Hepatocyte (in vitro differentiated cells): ENCODE data around the gene ZNF146. TPM values are rescaled to one million over a fixed set of nuclear protein-coding genes. Genes with fewer than 3 reads are reported as not detected.

Experiments used
- DNase-seq: peaks from one replicate; pipeline ENCODE4 v3.0.0-alpha.2; 2016; ENCODE audit warnings: low spot score
- H2AFZ ChIP-seq: fragments of 200-600 bp; sonication (generic); 2 replicates; pipeline ENCODE4 v1.6.0; 2016; ENCODE audit warnings: antibody characterized with exemption, mild to moderate bottlenecking
- H3K27ac ChIP-seq: fragments of 200-600 bp; sonication (generic); 2 replicates; pipeline ENCODE4 v1.5.1; 2016; ENCODE audit warnings: mild to moderate bottlenecking
- H3K27me3 ChIP-seq: fragments of 200-600 bp; sonication (generic); 2 replicates; pipeline ENCODE4 v1.6.1; 2016
- H3K36me3 ChIP-seq: fragments of 200-600 bp; sonication (generic); replicated peaks from 2 replicates; pipeline ENCODE4 v1.5.1; 2016; ENCODE audit warnings: low read depth; ENCODE audit not compliant: insufficient read depth
- H3K4me1 ChIP-seq: fragments of 200-600 bp; sonication (generic); 2 replicates; pipeline ENCODE4 v1.5.1; 2016; ENCODE audit warnings: mild to moderate bottlenecking, moderate library complexity; ENCODE audit not compliant: insufficient read depth
- H3K4me2 ChIP-seq: fragments of 200-600 bp; sonication (generic); 2 replicates; pipeline ENCODE4 v1.6.0; 2016
- H3K4me3 ChIP-seq: fragments of 200-600 bp; sonication (generic); 2 replicates; pipeline ENCODE4 v1.5.1; 2016; ENCODE audit warnings: mild to moderate bottlenecking
- H3K79me2 ChIP-seq: fragments of 200-600 bp; sonication (generic); 2 replicates; pipeline ENCODE4 v1.6.0; 2017; ENCODE audit warnings: mild to moderate bottlenecking
- H3K9me2 ChIP-seq: fragments of 200-600 bp; sonication (generic); replicated peaks from 2 replicates; pipeline ENCODE4 v1.6.0; 2017; ENCODE audit warnings: mild to moderate bottlenecking; ENCODE audit not compliant: insufficient read depth
- H3K9me3 ChIP-seq: fragments of 200-600 bp; sonication (generic); 2 replicates; pipeline ENCODE4 v1.5.1; 2016; ENCODE audit warnings: low read depth, mild to moderate bottlenecking
- H4K20me1 ChIP-seq: fragments of 200-600 bp; sonication (generic); 2 replicates; pipeline ENCODE4 v1.6.0; 2016; ENCODE audit warnings: mild to moderate bottlenecking; ENCODE audit not compliant: insufficient read depth, poor library complexity, severe bottlenecking
- EZH2 ChIP-seq: fragments of 200-600 bp; sonication (generic); IDR thresholded peaks from 2 replicates; pipeline ENCODE4 v1.6.1; 2016; ENCODE audit warnings: antibody characterized with exemption, mild to moderate bottlenecking, borderline replicate concordance
- EZH2phosphoT487 ChIP-seq: fragments of 200-600 bp; sonication (generic); IDR thresholded peaks from one replicate; pipeline ENCODE4 v1.6.1; 2018; ENCODE audit warnings: antibody characterized with exemption, mild to moderate bottlenecking, low read depth, moderate library complexity; ENCODE audit not compliant: unreplicated experiment, severe bottlenecking
- WGBS: methylation state at CpG from one replicate; pipeline ENCODE4 v1.1.6; 2016; ENCODE audit warnings: low lambda C conversion rate; ENCODE audit errors: missing lambda C conversion rate; 5-methylcytosine and 5-hydroxymethylcytosine counted together
- polyA plus RNA-seq: library from polyadenylated mRNA; unstranded; fragments of >200 nt; fragmentation: Nextera tagmentation; extraction: Ambion mirVana; gene quantifications from 2 replicates; pipeline ENCODE4 v1.2.1, GENCODE V29; 2016
- total RNA-seq: library from RNA; depleted of rRNA; stranded (reverse); fragments of >200 nt; gene quantifications from 2 replicates; pipeline ENCODE4 v1.2.3, GENCODE V29; 2014
- TF ChIP-seq, protein P1 (sequence below): fragments of 200-600 bp; sonication (generic); IDR thresholded peaks from 2 replicates; pipeline ENCODE4 v1.5.1; 2016; ENCODE audit warnings: antibody characterized with exemption, mild to moderate bottlenecking; ENCODE audit not compliant: poor library complexity

The ZNF146 gene
- total and polyA plus RNA-seq, 2 experiments from 2014 or later, result 46.4 to 106 TPM

DNA sequence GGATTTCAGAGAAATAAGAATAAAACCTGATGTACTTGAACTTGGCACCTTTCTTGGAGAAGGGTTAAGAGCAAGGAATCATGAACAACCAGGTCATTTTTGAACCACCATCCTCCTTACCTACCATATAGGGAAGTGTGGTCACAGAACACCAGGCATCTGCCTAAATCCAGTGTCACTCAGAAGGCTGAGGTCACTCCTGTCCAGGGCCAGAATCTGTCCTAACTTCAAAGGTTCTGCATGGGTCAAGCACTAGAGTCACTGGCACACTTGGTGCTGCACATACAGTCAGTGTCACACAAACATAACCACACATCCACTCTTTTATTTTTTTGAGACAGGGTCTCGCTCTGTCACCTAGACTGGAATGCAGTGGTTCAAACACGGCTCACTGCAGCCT, 2.0 kb upstream of the ZNF146 start:
- peaks cover 36% of the 10 kb centered on the region for H3K79me2 ChIP-seq
- H3K27me3 ChIP-seq, result no peaks in the 10 kb centered on the region
- no peaks in the 10 kb centered on the region for H3K9me2 ChIP-seq
- no peak overlapping the region for H3K4me3 ChIP-seq
- TF ChIP-seq, protein P1, sequence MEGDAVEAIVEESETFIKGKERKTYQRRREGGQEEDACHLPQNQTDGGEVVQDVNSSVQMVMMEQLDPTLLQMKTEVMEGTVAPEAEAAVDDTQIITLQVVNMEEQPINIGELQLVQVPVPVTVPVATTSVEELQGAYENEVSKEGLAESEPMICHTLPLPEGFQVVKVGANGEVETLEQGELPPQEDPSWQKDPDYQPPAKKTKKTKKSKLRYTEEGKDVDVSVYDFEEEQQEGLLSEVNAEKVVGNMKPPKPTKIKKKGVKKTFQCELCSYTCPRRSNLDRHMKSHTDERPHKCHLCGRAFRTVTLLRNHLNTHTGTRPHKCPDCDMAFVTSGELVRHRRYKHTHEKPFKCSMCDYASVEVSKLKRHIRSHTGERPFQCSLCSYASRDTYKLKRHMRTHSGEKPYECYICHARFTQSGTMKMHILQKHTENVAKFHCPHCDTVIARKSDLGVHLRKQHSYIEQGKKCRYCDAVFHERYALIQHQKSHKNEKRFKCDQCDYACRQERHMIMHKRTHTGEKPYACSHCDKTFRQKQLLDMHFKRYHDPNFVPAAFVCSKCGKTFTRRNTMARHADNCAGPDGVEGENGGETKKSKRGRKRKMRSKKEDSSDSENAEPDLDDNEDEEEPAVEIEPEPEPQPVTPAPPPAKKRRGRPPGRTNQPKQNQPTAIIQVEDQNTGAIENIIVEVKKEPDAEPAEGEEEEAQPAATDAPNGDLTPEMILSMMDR, result no peak
- TF ChIP-seq EZH2phosphoT487 (no peak), EZH2 (no peak)
- no peaks in the 10 kb centered on the region for H3K9me3 ChIP-seq
- H3K4me1 ChIP-seq, result peaks cover 8% of the 10 kb centered on the region
- no peak for DNase-seq
- no peak overlapping the region for H3K4me2 ChIP-seq
- 94% methylated on average over 2 of the region's 2 CpGs for WGBS
- no peak overlapping the region for H2AFZ ChIP-seq
- no peaks in the 10 kb centered on the region for H3K36me3 ChIP-seq
- H3K27ac ChIP-seq, result no peak overlapping the region
- H4K20me1 ChIP-seq, result peaks cover 6% of the 10 kb centered on the region

DNA sequence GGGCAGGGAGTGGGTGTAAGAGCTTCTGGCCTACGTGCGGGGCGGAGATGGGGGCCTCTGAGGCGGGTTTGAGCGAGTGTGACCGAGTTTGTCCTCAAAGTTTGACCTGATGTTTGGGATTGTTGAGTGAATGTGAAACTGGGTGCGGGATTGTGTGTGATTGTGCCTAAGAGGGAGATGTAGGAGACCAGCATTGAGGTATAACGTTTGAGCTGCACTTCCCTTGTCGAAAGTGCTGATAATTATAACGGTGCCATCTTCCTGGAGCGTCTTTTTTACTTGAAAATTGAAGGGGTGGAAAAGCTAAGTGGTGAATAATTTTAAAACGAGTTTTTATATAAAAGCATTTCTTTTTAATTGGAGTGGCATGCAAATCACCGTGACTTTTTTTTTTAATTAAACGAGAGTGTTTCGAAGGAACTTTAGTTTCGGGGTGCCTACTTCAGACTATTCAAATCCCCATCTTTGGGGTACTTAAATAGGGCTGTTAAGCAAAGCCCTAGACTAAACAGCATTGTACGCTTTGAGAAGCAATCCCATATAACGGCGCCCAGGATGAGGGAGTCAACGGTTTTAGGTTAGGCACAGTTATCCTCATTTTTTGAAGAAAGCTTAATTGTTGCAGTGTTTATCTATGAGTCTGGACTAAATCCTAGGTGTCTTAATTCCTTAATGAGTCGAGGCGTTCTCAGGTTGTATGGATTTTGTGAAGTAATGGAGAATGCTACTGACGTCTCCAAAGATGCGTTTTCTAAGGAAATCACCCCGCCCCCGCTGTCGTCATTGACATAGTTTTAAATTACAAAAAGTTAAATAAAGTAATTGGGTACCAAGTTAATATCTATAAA, 594 bp downstream of the ZNF146 start:
- WGBS, result under 1% methylated on average over 27 of the region's 27 CpGs
- no peaks in the 10 kb centered on the region for H3K36me3 ChIP-seq
- peak overlapping the region; percentile 77 for H3K4me2 ChIP-seq
- H3K9me2 ChIP-seq, result no peaks in the 10 kb centered on the region
- peak overlapping the region; percentile 41 for H2AFZ ChIP-seq
- peaks cover 60% of the 10 kb centered on the region for H3K79me2 ChIP-seq
- H3K4me3 ChIP-seq, result peak overlapping the region; percentile 68
- H3K4me1 ChIP-seq, result peaks cover 8% of the 10 kb centered on the region
- H3K27me3 ChIP-seq, result no peaks in the 10 kb centered on the region
- peaks cover 15% of the 10 kb centered on the region for H4K20me1 ChIP-seq
- H3K9me3 ChIP-seq, result no peaks in the 10 kb centered on the region
- H3K27ac ChIP-seq, result peak overlapping the region; percentile 91
- DNase-seq, result peak; percentile 51
- TF ChIP-seq EZH2phosphoT487 (no peak), EZH2 (no peak)
- TF ChIP-seq, protein P1, result no peak

DNA sequence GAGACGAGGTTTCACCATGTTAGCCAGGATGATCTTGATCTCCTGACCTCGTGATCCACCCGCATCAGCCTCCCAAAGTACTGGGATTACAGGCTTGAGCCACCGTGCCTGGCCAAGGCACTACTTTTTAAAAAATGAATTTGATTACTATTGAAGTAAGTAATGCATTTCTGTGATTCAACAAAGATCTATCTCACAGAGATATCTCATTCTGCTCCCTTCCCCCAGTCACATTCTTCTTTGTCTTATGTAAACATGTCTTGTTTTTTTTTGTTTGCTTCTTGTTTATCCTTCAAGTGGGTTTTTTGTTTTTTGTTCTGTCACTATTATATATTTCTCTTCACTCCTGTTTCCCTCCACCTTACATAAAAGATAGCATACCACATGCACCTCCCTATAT, 6.6 kb downstream of the ZNF146 start:
- Histone ChIP-seq H4K20me1 (peaks cover 51% of the 10 kb centered on the region), H3K36me3 (no peaks in the 10 kb centered on the region), H3K4me3 (no peak overlapping the region), H3K4me2 (no peak overlapping the region), H3K9me3 (no peaks in the 10 kb centered on the region), H3K4me1 (peaks cover 3% of the 10 kb centered on the region), H3K27me3 (no peaks in the 10 kb centered on the region), H3K27ac (no peak overlapping the region), H3K9me2 (no peaks in the 10 kb centered on the region), H2AFZ (no peak overlapping the region), H3K79me2 (peaks cover 99% of the 10 kb centered on the region)
- no peak for DNase-seq
- TF ChIP-seq EZH2 (no peak), EZH2phosphoT487 (no peak)
- TF ChIP-seq, protein P1, result no peak
- WGBS, result 88% methylated on average over 4 of the region's 4 CpGs
